ENCODE data around the gene NTRK2. TPM values are rescaled to one million over a fixed set of nuclear protein-coding genes. Genes with fewer than 3 reads are reported as not detected.

NTRK2 gene
- total RNA-seq, 1 donor from 2014 or later = 0.02 TPM

GRCh38 chr9:84839541-84839940, 170.0 kb downstream of the NTRK2 start:
- H3K4me3 Mint-ChIP-seq = no peak overlapping the region
- DNase-seq (ENCODE audit: low spot score) = peak; percentile 68
- Histone ChIP-seq H3K36me3 (no peaks in the 10 kb centered on the region), H2AFZ (replicated peaks) (peak overlapping the region; percentile 91), H3K27ac (no peak overlapping the region), H3K4me1 (peaks cover 17% of the 10 kb centered on the region), H4K20me1 (ENCODE audit: low read depth) (no peaks in the 10 kb centered on the region), H3K9ac (no peak overlapping the region), H3K4me2 (peak overlapping the region; percentile 11), H3K9me3 (ENCODE audit: low read depth) (no peaks in the 10 kb centered on the region), H3K27me3 (no peaks in the 10 kb centered on the region), H3F3A (ENCODE audit: low read depth) (no peaks in the 10 kb centered on the region), H3K79me2 (ENCODE audit: low read depth) (no peaks in the 10 kb centered on the region), H3K4me3 (no peak overlapping the region)
- TF ChIP-seq EZH2phosphoT487 (IDR thresholded peaks at IDR 0.05) (no peak), EZH2 (IDR thresholded peaks at IDR 0.05) (no peak), CTCF (IDR thresholded peaks at IDR 0.05) (no peak)
- no peaks in the 10 kb centered on the region for H3K9me3 Mint-ChIP-seq
- peak overlapping the region; percentile 73 for H3K27ac Mint-ChIP-seq
- H3K4me1 Mint-ChIP-seq = peaks cover 34% of the 10 kb centered on the region
- peaks cover 3% of the 10 kb centered on the region for H3K27me3 Mint-ChIP-seq (ENCODE audit: insufficient read depth, low read depth)
- no peaks in the 10 kb centered on the region for H3K36me3 Mint-ChIP-seq

GRCh38 chr9:84841931-84842330, 172.4 kb downstream of the NTRK2 start:
- no peak overlapping the region for H3K4me3 Mint-ChIP-seq
- H3K36me3 Mint-ChIP-seq = no peaks in the 10 kb centered on the region
- DNase-seq (ENCODE audit: low spot score) = no peak
- Histone ChIP-seq H3K9me3 (ENCODE audit: low read depth) (no peaks in the 10 kb centered on the region), H3K4me3 (no peak overlapping the region), H3K9ac (no peak overlapping the region), H3K4me2 (no peak overlapping the region), H3K36me3 (no peaks in the 10 kb centered on the region), H2AFZ (replicated peaks) (no peak overlapping the region), H3F3A (ENCODE audit: low read depth) (no peaks in the 10 kb centered on the region), H4K20me1 (ENCODE audit: low read depth) (no peaks in the 10 kb centered on the region), H3K27ac (no peak overlapping the region), H3K27me3 (no peaks in the 10 kb centered on the region), H3K79me2 (ENCODE audit: low read depth) (no peaks in the 10 kb centered on the region), H3K4me1 (peaks cover 26% of the 10 kb centered on the region)
- peaks cover 3% of the 10 kb centered on the region for H3K9me3 Mint-ChIP-seq
- peak overlapping the region; percentile 26 for H3K27ac Mint-ChIP-seq
- H3K4me1 Mint-ChIP-seq = peaks cover 42% of the 10 kb centered on the region
- TF ChIP-seq CTCF (IDR thresholded peaks at IDR 0.05) (no peak), EZH2 (IDR thresholded peaks at IDR 0.05) (no peak), EZH2phosphoT487 (IDR thresholded peaks at IDR 0.05) (no peak)
- peaks cover 3% of the 10 kb centered on the region for H3K27me3 Mint-ChIP-seq (ENCODE audit: insufficient read depth, low read depth)

- no peaks in the 10 kb centered on the region for H3F3A ChIP-seq (ENCODE audit: low read depth)
- H4K20me1 ChIP-seq (ENCODE audit: low read depth) = no peaks in the 10 kb centered on the region
- H3K9me3 Mint-ChIP-seq = peaks cover 3% of the 10 kb centered on the region
- H3K27me3 Mint-ChIP-seq (ENCODE audit: insufficient read depth, low read depth) = peaks cover 3% of the 10 kb centered on the region
- H3K4me1 ChIP-seq = peaks cover 30% of the 10 kb centered on the region
- peak overlapping the region; percentile 16 for H3K27ac Mint-ChIP-seq
- H2AFZ ChIP-seq (replicated peaks) = no peak overlapping the region
- H3K4me1 Mint-ChIP-seq = peaks cover 49% of the 10 kb centered on the region
- TF ChIP-seq CTCF (IDR thresholded peaks at IDR 0.05) (no peak), EZH2 (IDR thresholded peaks at IDR 0.05) (no peak), EZH2phosphoT487 (IDR thresholded peaks at IDR 0.05) (no peak)
- no peaks in the 10 kb centered on the region for H3K9me3 ChIP-seq (ENCODE audit: low read depth)
- H3K36me3 Mint-ChIP-seq = no peaks in the 10 kb centered on the region
- H3K36me3 ChIP-seq = no peaks in the 10 kb centered on the region
- no peaks in the 10 kb centered on the region for H3K27me3 ChIP-seq
- H3K79me2 ChIP-seq (ENCODE audit: low read depth) = no peaks in the 10 kb centered on the region
- H3K9ac ChIP-seq = no peak overlapping the region
- H3K4me3 Mint-ChIP-seq = no peak overlapping the region
- no peak overlapping the region for H3K4me2 ChIP-seq
- DNase-seq (ENCODE audit: low spot score) = no peak
- H3K27ac ChIP-seq = no peak overlapping the region
- no peak overlapping the region for H3K4me3 ChIP-seq
Observed at GRCh38 chr9:84843175-84843824, 173.8 kb downstream of the NTRK2 start.

Measured in neural progenitor cell (in vitro differentiated cells).